Epidermal melanocyte (primary cell): ENCODE results near the gene CST9.
"Not testable (repeated sequence)": the region's sequence is repeated elsewhere in the genome, so short reads cannot be mapped to it uniquely, and the experiment has no call there.

Source experiments
- DNase-seq: peaks from one replicate; pipeline ENCODE4 v3.0.0; 2011; ENCODE audit warnings: low spot score; ENCODE audit not compliant: insufficient read length

CST9 gene

GRCh38 chr20:23637282-23638221 is 31.8 kb upstream of the CST9 start, which contains the start of gene CST3:
TSS of gene CST3 (minus strand) at chr20:23637955. CDS start at chr20:23637862, 93 bp downstream.
- DNase-seq: peak; percentile 84

- no peak for DNase-seq
These were observed 31.2 kb upstream of the CST9 start for GRCh38 chr20:23636908-23637281.

GRCh38 chr20:23636182-23636907 is 30.6 kb upstream of the CST9 start:
- no peak for DNase-seq

DNA sequence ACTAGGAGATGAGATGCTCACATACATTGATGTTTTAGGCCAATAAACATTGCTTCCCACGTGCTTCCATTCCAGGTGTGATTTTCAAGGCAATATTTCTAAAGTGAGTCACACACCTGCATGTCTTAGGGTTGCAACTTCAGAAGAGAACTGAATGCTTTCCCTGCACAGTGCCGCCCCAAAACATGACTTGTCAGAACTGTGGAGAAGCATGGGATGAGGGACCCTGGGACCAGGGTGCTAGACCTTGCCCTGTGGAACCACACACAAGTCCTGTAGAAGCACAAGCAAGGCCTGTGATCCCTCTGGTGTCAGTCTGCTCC is 30.0 kb upstream of the CST9 start:
- DNase-seq: not testable (repeated sequence)

DNA sequence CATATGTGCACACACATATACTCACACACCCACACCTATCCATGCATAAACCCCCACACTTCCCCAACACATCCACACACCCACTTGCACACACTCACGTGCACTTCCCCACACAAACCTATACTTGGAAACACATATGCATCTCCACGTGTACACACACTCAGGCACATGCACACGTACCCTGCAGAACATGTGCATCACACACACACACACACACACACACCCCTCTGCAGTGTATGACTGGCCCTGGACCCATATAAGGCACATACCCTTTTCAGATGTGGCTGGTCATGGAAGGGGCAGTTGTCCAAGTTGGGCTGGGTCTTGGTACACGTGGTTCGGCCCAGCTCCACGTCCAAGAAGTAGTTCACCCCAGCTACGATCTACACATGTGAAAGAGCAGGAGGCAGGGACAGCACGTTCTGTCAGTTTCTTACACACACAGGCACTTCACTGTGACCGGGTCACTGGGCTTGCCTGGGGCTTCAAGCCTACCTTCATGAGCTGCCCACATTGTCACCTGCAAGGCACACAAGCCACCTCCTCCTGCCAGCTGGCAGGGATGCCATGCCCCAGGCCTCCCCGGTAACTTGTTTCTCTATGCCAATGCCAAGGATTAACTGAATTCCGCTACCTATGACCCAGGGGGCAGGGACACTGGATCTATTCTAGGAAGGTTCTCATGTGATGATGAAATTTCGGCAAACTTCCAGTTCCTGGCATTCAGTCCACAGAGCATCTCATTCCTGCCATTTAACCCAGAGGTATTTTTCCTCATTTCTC is 29.5 kb upstream of the CST9 start:
- no peak for DNase-seq

DNA sequence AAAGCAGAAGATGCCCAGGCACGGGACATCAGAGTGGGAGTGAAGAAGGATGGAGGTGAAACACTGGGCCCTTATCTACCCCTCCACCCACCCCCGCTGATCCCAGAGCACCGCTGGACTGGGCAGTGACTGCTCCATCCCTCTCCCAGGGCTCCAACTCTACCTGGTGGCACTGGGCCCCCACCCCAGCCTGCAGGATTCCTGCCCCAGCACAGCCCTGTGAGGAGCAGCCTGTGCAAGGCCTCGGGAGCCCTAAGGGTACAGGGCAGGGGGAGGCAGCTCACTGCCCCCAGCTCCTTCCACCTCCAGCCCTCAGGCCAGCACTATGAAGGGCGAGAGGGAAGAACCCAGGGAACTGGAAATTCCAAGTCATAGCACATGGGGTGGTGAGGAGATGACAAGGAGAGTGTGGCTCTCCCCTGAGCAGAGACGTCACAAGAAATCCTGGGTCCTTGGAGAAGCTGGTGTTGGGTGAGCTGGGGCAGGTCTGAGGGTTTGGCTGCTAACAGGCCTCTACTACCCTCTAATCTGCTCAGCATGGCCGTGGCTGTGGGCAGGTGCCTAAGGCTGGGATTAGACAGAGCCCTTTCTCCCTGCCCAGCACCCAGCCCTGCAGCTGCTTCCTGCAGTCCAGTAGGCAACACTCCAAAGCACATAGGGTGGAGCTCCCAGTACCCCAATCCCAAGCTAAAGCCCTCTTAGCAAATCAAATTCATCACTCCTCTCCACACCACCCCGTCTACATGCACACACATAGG is 28.5 kb upstream of the CST9 start:
- no peak for DNase-seq

DNA sequence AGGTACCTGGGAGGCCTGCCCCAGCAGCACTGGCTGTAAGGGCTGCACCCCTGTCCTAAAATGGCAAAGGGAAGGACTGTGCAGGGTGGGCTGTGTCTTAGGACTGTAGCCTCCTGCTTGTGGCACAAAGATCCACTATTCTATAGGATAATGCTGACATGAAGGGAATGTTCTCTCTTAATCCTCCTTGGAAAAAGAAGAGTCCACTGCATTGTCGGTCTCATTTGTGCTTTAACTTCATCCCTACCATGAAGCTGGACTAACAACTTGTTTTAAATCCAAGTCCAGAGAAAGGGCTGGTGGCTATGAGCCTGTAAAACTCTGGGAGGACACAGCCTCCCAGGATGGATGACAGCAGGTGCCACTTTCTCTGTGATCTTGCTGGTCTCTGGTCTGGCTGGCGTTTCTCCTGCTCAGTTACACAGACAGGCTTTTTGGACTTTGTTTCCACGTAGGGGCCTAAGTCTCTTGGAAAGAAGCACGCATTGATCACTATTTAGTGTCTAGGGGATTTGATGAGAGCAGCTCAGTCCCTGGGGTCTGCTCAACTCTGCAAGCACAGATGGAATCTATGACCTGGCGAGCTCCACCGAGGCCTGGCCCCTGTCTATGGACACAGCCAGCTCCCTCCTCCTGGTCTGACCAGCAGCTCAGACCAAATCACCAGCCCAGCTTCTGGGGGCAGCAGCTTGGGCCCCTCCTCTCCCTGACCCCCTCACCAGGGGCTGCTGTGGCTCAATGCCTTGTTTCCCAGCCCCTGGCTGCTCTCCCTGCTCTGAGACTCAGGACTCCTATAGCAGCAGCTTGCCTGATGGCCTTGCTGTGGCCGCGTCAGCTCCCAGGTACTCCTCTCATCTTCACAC is 27.2 kb upstream of the CST9 start:
- no peak for DNase-seq

GRCh38 chr20:23631981-23632710 is 26.4 kb upstream of the CST9 start:
- no peak for DNase-seq

GRCh38 chr20:23631226-23631822 is 25.6 kb upstream of the CST9 start:
- DNase-seq: no peak

- DNase-seq: no peak
These were observed 24.7 kb upstream of the CST9 start for GRCh38 chr20:23630392-23630849.

DNA sequence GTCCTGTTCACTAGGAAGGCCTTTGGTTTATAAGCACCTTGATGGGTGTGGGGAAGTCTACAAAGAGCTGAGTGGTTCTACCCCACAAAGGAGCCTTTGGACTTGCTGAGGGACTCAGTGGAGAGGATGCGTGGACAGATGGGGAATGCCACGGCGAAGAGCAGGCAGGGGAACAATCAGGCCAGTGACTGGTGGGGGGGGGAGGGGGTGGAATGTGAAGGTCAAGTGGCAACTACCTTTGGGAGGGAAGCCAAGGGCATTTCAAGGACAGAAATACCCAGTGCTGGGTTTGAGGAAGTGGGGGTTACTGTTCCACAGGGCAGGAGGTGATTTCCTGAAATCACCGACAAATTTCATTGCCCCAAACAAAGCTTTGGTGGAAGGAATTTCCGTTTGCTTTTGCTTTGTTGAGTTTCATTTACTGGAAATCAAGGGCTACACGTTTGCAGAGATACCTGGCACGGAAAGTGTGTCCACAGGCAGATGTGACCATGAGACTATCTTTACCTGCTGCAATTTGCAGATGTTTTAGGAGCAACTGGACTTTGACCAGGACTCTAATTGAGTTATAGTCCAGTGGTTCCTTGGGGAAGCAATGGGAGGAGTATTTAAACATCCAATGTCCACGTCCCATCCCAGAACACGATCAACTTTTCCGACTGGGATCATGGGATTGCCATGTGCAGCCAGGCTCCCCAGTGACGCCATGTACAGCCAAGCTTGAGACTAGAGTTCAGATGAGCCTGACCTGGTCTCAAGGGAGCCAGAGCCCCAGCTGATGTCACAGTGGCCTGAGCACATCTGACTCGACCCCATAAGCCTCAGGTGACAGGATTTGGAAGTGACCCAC is 24.1 kb upstream of the CST9 start:
- no peak for DNase-seq

DNA sequence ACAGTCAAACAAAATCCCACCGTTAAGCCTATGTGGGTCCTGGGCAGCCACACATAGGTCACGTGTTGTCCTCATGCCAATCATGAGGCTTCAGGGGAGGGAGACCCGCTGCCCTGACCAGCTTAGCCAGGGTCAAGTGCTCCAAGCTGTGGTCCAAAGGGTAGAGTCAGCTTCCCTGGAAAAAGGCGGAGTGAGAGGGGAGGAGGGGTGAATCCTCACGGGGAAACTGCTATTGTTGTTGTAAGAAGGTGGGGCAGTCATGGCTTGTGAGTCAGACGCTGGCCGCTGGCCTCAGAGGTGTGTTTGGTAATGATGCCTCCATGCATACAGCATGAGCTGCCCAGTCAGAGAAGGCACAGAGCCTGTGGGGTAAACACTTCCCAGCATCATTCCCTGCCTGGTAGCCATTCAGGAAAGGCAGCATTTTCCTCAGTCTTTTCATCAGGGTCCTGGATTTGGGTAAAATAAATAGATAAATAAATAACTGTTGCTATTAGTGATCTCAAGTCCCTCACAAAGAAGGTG is 23.4 kb upstream of the CST9 start:
- DNase-seq: no peak

- DNase-seq: no peak
These were observed 22.8 kb upstream of the CST9 start for GRCh38 chr20:23628402-23629016.

- no peak for DNase-seq
These were observed 21.8 kb upstream of the CST9 start for GRCh38 chr20:23627501-23627900.

DNA sequence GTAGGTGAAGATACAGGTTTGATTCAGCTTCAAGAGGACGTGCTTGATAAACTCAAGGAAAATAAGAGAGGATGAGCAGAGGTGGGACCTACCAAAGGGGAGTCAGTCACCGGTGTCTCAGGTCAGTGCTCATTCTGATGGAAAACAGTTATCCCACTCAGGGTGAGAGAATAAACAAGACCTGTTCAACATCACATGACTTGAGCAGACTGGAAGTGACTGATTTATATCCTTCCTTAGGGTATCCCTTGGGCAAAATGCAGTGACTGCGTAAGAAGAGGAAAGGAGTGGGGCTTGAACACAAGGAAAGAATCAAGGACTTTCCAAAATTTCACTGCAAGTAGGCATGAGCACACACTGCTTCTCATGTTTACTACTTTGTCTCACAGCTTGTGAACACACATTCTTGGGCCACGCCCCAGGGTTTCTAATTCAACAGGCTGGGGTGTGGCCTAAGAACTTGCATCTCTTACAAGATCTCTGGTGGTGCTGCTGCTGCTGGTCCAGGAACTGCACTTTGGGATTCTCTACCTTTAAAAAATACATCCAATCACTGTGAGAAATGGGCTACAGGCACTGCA is 20.4 kb upstream of the CST9 start:
- DNase-seq: no peak

GRCh38 chr20:23625236-23625964 is 19.7 kb upstream of the CST9 start:
- no peak for DNase-seq
